Measurements from ENCODE around the gene ANGEL2.
A peak's percentile ranks its signal among the peaks of the same experiment; 100 is the strongest.
"Not testable (repeated sequence)": the region's sequence is repeated elsewhere in the genome, so short reads cannot be mapped to it uniquely, and the experiment has no call there.

The ANGEL2 gene

GRCh38 chr1:213015099-213016050 lies at the start of gene ANGEL2:
Gene ANGEL2 (minus strand): TSS chr1:213015867. CDS start chr1:213015671, 196 bp downstream.
- DNase-seq, result peak; percentile 87

GRCh38 chr1:213061263-213061662 lies 45.6 kb upstream of the ANGEL2 start:
- no peak for DNase-seq

- DNase-seq, result no peak
Measured at GRCh38 chr1:213060836-213061235, 45.2 kb upstream of the ANGEL2 start.

GRCh38 chr1:213057264-213058059 lies 41.8 kb upstream of the ANGEL2 start:
- no peak for DNase-seq

- DNase-seq, result no peak
Measured at GRCh38 chr1:213055767-213056166, 40.1 kb upstream of the ANGEL2 start.

- no peak for DNase-seq
Measured at GRCh38 chr1:213054733-213055591, 39.3 kb upstream of the ANGEL2 start.

GRCh38 chr1:213054142-213054541 lies 38.5 kb upstream of the ANGEL2 start:
- no peak for DNase-seq

GRCh38 chr1:213053455-213053854 lies 37.8 kb upstream of the ANGEL2 start:
- no peak for DNase-seq

GRCh38 chr1:213051881-213052202 lies 36.2 kb upstream of the ANGEL2 start:
- DNase-seq, result no peak

- peak; percentile 26 for DNase-seq
Measured at GRCh38 chr1:213051127-213051880, 35.6 kb upstream of the ANGEL2 start, which contains the start of gene RPS6KC1. Gene RPS6KC1 (plus strand): TSS chr1:213051241. CDS start chr1:213051405, 164 bp downstream.

GRCh38 chr1:213050745-213051126 lies 35.1 kb upstream of the ANGEL2 start:
- no peak for DNase-seq

- DNase-seq, result no peak
Measured at GRCh38 chr1:213049232-213049631, 33.6 kb upstream of the ANGEL2 start.

GRCh38 chr1:213045321-213046226 lies 29.9 kb upstream of the ANGEL2 start:
- DNase-seq, result not testable (repeated sequence)

GRCh38 chr1:213041443-213041842 lies 25.8 kb upstream of the ANGEL2 start:
- no peak for DNase-seq

- no peak for DNase-seq
Measured at GRCh38 chr1:213035573-213035972, 19.9 kb upstream of the ANGEL2 start.

GRCh38 chr1:213034713-213035112 lies 19.0 kb upstream of the ANGEL2 start:
- DNase-seq, result no peak

GRCh38 chr1:213032651-213033050 lies 17.0 kb upstream of the ANGEL2 start:
- no peak for DNase-seq

- DNase-seq, result not testable (repeated sequence)
Measured at GRCh38 chr1:213027024-213027423, 11.4 kb upstream of the ANGEL2 start.

GRCh38 chr1:213020016-213020415 lies 4.3 kb upstream of the ANGEL2 start:
- DNase-seq, result no peak

- DNase-seq, result no peak
Measured at GRCh38 chr1:213019450-213019849, 3.8 kb upstream of the ANGEL2 start.
